Caco-2 (cell line): ENCODE data around the gene HADHA. TPM values are rescaled to one million over a fixed set of nuclear protein-coding genes. Genes with fewer than 3 reads are reported as not detected.

Source experiments
- BruUV-seq: library from RNA; stranded (reverse); fragments of 400-500 nt; replicated peaks from 2 replicates; lab custom pipeline; 2021; lab: Mats Ljungman, UMichigan
- CTCF ChIA-PET: fragments of 300-600 bp; sonication (Branson Sonifier 250); formaldehyde crosslinking; loops from one replicate; lab custom pipeline; 2022; ENCODE audit warnings: antibody characterized with exemption; lab: Charles Lee
- POLR2A ChIA-PET: fragments of 300-600 bp; sonication (Branson Sonifier 250); formaldehyde crosslinking; loops from one replicate; lab custom pipeline; 2022; ENCODE audit warnings: antibody characterized with exemption; lab: Charles Lee
- DNase-seq, 2 experiments: peaks; one replicate each; pipeline versions ENCODE4 v3.0.0 to v3.0.0-alpha.2; 2020 to 2022
- H3K27me3 ChIP-seq: replicated peaks from 2 replicates; pipeline ENCODE4 v1.6.0; 2011; ENCODE audit warnings: low read length; ENCODE audit not compliant: control insufficient read depth, insufficient read depth
- H3K36me3 ChIP-seq: 2 replicates; pipeline ENCODE4 v1.5.1; 2011; ENCODE audit warnings: low read length; ENCODE audit not compliant: control insufficient read depth, insufficient read depth
- H3K4me1 ChIP-seq: fragments of 250-450 bp; sonication (Bioruptor Pico); 2 replicates; pipeline ENCODE4 v1.5.1; 2020; ENCODE audit warnings: mild to moderate bottlenecking
- H3K4me3 ChIP-seq: 2 replicates; pipeline ENCODE4 v1.5.1; 2011; ENCODE audit warnings: low read depth, mild to moderate bottlenecking, control low read depth, low read length
- H3K9me3 ChIP-seq: fragments of 250-450 bp; sonication (Bioruptor Pico); 2 replicates; pipeline ENCODE4 v1.5.1; 2020; ENCODE audit warnings: mild to moderate bottlenecking, moderate library complexity
- H3K27ac Mint-ChIP-seq: one replicate; pipeline ENCODE4 v1.8.0; 2022; ENCODE audit warnings: mixed read lengths; ENCODE audit not compliant: unreplicated experiment
- H3K27me3 Mint-ChIP-seq: one replicate; pipeline ENCODE4 v1.8.0; 2022; ENCODE audit warnings: mixed read lengths; ENCODE audit not compliant: insufficient read depth, unreplicated experiment
- H3K36me3 Mint-ChIP-seq: one replicate; pipeline ENCODE4 v1.8.0; 2022; ENCODE audit warnings: mild to moderate bottlenecking, mixed read lengths; ENCODE audit not compliant: insufficient read depth, unreplicated experiment
- H3K4me1 Mint-ChIP-seq: one replicate; pipeline ENCODE4 v1.8.0; 2022; ENCODE audit warnings: low read depth, mixed read lengths; ENCODE audit not compliant: unreplicated experiment
- H3K4me3 Mint-ChIP-seq: one replicate; pipeline ENCODE4 v1.8.0; 2022; ENCODE audit warnings: mild to moderate bottlenecking, moderate library complexity, mixed read lengths; ENCODE audit not compliant: unreplicated experiment
- H3K9me3 Mint-ChIP-seq: one replicate; pipeline ENCODE4 v1.8.0; 2022; ENCODE audit warnings: mixed read lengths; ENCODE audit not compliant: unreplicated experiment
- CTCF ChIP-seq, 2 experiments: fragments of 200-600 bp in 1 of 2; IDR thresholded peaks; 1 replicate in 1 of 2; 2 replicates in 1 of 2; pipeline versions ENCODE4 v1.5.1 to v1.8.0; 2011 to 2022; ENCODE audit warnings: antibody characterized with exemption in 1 of 2, control low read depth in 1 of 2, inconsistent platforms in 1 of 2, low read depth in 1 of 2, low read length in 1 of 2, mild to moderate bottlenecking in 1 of 2, moderate library complexity in 1 of 2; ENCODE audit not compliant: insufficient read depth in 1 of 2, severe bottlenecking in 1 of 2, unreplicated experiment in 1 of 2
- intact Hi-C: fragments of 100-400 bp; cut with micrococcal nuclease; formaldehyde crosslinking; loops from one replicate; pipeline ENCODE4 v1.10.0; 2022; ENCODE audit not compliant: unreplicated experiment
- total RNA-seq: library from RNA; stranded (reverse); gene quantifications from 2 replicates; pipeline ENCODE4 v1.2.3, GENCODE V29; 2022

The HADHA gene
- total RNA-seq, 1 experiment from 2014 or later = 143 TPM

DNA sequence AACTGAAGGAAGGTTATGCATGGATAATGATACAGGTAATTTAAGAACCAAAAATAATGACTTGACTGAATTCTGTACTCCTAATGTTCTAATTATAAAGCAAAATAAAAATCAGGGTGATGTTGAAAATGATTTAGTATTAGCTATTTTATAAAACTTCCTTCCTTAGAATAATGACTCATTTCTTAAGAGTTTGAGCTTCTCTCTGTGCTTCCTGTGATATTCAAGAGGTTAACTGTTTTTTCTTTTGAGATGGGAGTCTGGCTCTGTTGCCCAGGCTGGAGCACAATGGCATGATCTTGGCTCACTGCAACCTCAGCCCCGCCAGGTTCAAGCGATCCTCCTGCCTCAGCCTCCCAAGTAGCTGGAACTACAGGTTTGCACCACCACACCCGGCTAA, 14.8 kb downstream of the HADHA start:
- peaks cover 64% of the 10 kb centered on the region for H3K36me3 Mint-ChIP-seq
- BruUV-seq = no TSS peak
- no peak overlapping the region for H3K4me3 Mint-ChIP-seq
- DNase-seq = no peak
- intact Hi-C loops = no loop called here
- Histone ChIP-seq H3K4me3 (no peak overlapping the region), H3K9me3 (peaks cover 8% of the 10 kb centered on the region; the same call in 1 of the 2 replicates), H3K4me1 (no peaks in the 10 kb centered on the region), H3K36me3 (no peaks in the 10 kb centered on the region; the same call in 1 of the 2 replicates), H3K27me3 (no peaks in the 10 kb centered on the region)
- POLR2A ChIA-PET = no interaction called here
- no peaks in the 10 kb centered on the region for H3K27me3 Mint-ChIP-seq
- CTCF ChIA-PET = no interaction called here
- TF ChIP-seq CTCF (IDR thresholded peaks at IDR 0.05; ENCODE audit: insufficient read depth in 1 of 2, low read depth in 1 of 2, low read length in 1 of 2, severe bottlenecking in 1 of 2, unreplicated experiment in 1 of 2) = no peak
- H3K9me3 Mint-ChIP-seq = no peaks in the 10 kb centered on the region
- H3K27ac Mint-ChIP-seq = no peak overlapping the region
- no peaks in the 10 kb centered on the region for H3K4me1 Mint-ChIP-seq

DNA sequence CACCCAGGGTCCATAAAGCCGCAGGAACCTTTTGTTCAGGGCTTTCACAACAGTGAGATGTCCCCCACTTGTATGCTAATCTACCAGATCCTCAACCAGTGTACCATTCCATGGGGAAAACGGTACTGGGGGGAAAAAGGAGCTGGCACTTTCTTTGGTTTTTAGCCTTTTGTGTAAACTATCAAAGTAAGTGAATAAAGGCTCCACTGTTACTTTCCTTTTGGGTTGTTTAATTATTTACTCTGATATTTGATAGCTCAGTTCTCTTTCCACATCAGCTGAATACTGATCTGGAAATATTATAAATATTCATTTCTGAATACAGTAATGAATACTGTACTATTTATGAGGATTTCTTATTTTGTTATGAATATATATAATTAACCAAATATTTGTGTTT, 20.3 kb downstream of the HADHA start:
- Mint-ChIP-seq H3K27me3 (no peaks in the 10 kb centered on the region), H3K36me3 (peaks cover 56% of the 10 kb centered on the region), H3K9me3 (no peaks in the 10 kb centered on the region), H3K27ac (no peak overlapping the region), H3K4me1 (no peaks in the 10 kb centered on the region), H3K4me3 (no peak overlapping the region)
- Histone ChIP-seq H3K27me3 (no peaks in the 10 kb centered on the region), H3K9me3 (peaks cover 8% of the 10 kb centered on the region; the same call in 1 of the 2 replicates), H3K4me3 (no peak overlapping the region), H3K4me1 (no peaks in the 10 kb centered on the region), H3K36me3 (no peaks in the 10 kb centered on the region)
- intact Hi-C loops = no loop called here
- DNase-seq = no peak
- no TSS peak for BruUV-seq
- POLR2A ChIA-PET = no interaction called here
- no peak for TF ChIP-seq CTCF (IDR thresholded peaks at IDR 0.05; ENCODE audit: insufficient read depth in 1 of 2, low read depth in 1 of 2, low read length in 1 of 2, severe bottlenecking in 1 of 2, unreplicated experiment in 1 of 2)
- CTCF ChIA-PET = interaction anchor here (0.6 kb wide), 1 partner anchor 1079 kb away, joined by 3 read pairs; no protein-coding TSS in a partner anchor

DNA sequence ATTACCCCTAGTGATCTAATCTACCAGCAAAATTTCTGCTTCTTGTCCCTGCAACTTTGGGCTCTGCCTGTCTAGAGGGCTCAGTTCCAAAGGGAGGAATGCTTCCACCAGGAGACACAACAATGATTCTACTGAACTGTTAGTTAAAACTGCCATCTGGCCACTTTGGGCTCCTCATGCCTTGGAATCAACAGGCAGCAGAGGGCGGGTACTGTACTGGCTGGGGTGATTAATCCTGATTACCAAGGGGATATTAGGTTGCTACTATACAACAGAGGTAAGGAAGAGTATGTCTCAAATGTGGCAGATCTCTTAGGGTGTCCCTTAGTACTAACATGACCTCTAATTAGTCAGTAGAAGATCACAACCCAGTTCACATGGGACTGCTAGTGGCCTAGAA, 21.4 kb downstream of the HADHA start:
- H3K9me3 ChIP-seq = peaks cover 8% of the 10 kb centered on the region; the same call in 1 of the 2 replicates
- H3K4me1 Mint-ChIP-seq = no peaks in the 10 kb centered on the region
- no peaks in the 10 kb centered on the region for H3K27me3 Mint-ChIP-seq
- intact Hi-C loops = no loop called here
- TF ChIP-seq CTCF (IDR thresholded peaks at IDR 0.05; ENCODE audit: insufficient read depth in 1 of 2, low read depth in 1 of 2, low read length in 1 of 2, severe bottlenecking in 1 of 2, unreplicated experiment in 1 of 2) = no peak
- H3K27me3 ChIP-seq = no peaks in the 10 kb centered on the region
- H3K27ac Mint-ChIP-seq = no peak overlapping the region
- DNase-seq = no peak
- no peak overlapping the region for H3K4me3 ChIP-seq
- H3K4me1 ChIP-seq = no peaks in the 10 kb centered on the region
- no peak overlapping the region for H3K4me3 Mint-ChIP-seq
- H3K36me3 Mint-ChIP-seq = peaks cover 51% of the 10 kb centered on the region
- H3K36me3 ChIP-seq = no peaks in the 10 kb centered on the region
- ChIA-PET POLR2A (no interaction called here), CTCF (no interaction called here)
- BruUV-seq = no TSS peak
- no peaks in the 10 kb centered on the region for H3K9me3 Mint-ChIP-seq
